ENCODE data around the gene YTHDC2. TPM values are rescaled to one million over a fixed set of nuclear protein-coding genes. Genes with fewer than 3 reads are reported as not detected.

YTHDC2 gene
- total and polyA plus RNA-seq, 2 of the 13 experiments (the other 11 are each of a cell fraction or from before 2014, with no cell fraction given): 6.7 to 17.8 TPM

DNA sequence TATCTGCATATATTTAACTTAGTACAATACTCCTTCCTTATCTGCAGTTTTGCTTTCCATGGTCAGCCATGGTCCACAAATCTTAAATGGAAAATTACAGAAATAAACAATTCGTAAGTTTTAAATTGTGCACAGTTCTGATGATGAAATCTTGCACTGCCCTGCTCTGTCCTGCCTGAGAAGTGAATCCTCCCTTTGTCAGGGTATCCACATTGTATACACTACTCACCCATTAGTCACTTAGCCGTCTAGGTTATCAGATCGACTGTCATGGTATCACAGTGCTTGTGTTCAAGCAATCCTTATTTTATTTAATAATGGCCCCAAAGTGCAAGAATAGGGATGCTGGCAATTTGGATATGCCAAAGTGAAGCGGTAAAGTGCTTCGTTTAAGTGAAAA is 8.3 kb upstream of the YTHDC2 start:
- Histone ChIP-seq H3K27ac (ENCODE audit: extremely low read length, insufficient read depth, low read length) (no peak overlapping the region), H3K9ac (ENCODE audit: insufficient read depth, low read depth, low read length) (no peak overlapping the region), H3K4me3 (replicated peaks in 1 of 3; ENCODE audit: insufficient read depth in 1 of 3, low read depth in 2 of 3, low read length in 3 of 3) (no peak overlapping the region), H4K20me1 (ENCODE audit: insufficient read depth, low read length) (no peaks in the 10 kb centered on the region), H3K4me2 (ENCODE audit: low read depth, low read length) (no peak overlapping the region), H3K27me3 (ENCODE audit: control insufficient read depth in 1 of 2, insufficient read depth in 2 of 2, low read length in 2 of 2) (no peaks in the 10 kb centered on the region; a peak in 2 of 5 replicates), H3K79me2 (ENCODE audit: insufficient read depth, low read length) (no peaks in the 10 kb centered on the region), H3K36me3 (replicated peaks in 1 of 2; ENCODE audit: control insufficient read depth in 1 of 2, insufficient read depth in 2 of 2, low read length in 2 of 2) (no peaks in the 10 kb centered on the region), H3K9me3 (ENCODE audit: low read length) (no peaks in the 10 kb centered on the region), H2AFZ (ENCODE audit: low read length) (no peak overlapping the region), H3K4me1 (ENCODE audit: insufficient read depth, low read length) (no peaks in the 10 kb centered on the region)
- BruUV-seq (replicated peaks): no TSS peak
- no peak for FAIRE-seq
- intact Hi-C loops (cut with micrococcal nuclease; ENCODE audit: unreplicated experiment) (no loop called here), in situ Hi-C loops (cut with HindIII; ENCODE audit: extremely low pct_ligation_motif_present, low pct_unique_long_range_greater_than_20kb) (loop anchor here (25.0 kb wide), 1 partner anchor 468 kb away; no protein-coding TSS in a partner anchor)
- CTCF ChIA-PET (ENCODE audit: low intra/inter-chr PET ratio, low total read pairs): no interaction called here
- DNase-seq (ENCODE audit: low spot score): peak; percentile 25
- POLR2A ChIA-PET: no interaction called here
- WGBS (ENCODE audit: low lambda C conversion rate): 20% methylated on average over 5 of the region's 5 CpGs
- TF ChIP-seq CEBPB (IDR thresholded peaks at IDR 0.05; ENCODE audit: borderline replicate concordance, low read depth, low read length) (peak; percentile 15; the same call in 1 of the 2 replicates), FOSL2 (CRISPR knock-in tag; IDR thresholded peaks at IDR 0.05) (peak; percentile 56; the same call in 1 of the 2 replicates), PITX1 (CRISPR knock-in tag; IDR thresholded peaks at IDR 0.05) (no peak), NPAS2 (CRISPR knock-in tag; IDR thresholded peaks at IDR 0.05; ENCODE audit: borderline replicate concordance) (no peak), SOX13 (IDR thresholded peaks at IDR 0.05) (no peak), SOX13 (CRISPR knock-in tag; conservative IDR thresholded peaks at IDR 0.05 in 1 of 2, IDR thresholded peaks at IDR 0.05 in 1 of 2) (0 out of 4 replicates have a peak, but pooled peaks of 1 of the 2 experiments have one; percentile 12), GFI1 (CRISPR knock-in tag; IDR thresholded peaks at IDR 0.05; ENCODE audit: borderline replicate concordance) (no peak)
- TF ChIP-seq, protein P1, sequence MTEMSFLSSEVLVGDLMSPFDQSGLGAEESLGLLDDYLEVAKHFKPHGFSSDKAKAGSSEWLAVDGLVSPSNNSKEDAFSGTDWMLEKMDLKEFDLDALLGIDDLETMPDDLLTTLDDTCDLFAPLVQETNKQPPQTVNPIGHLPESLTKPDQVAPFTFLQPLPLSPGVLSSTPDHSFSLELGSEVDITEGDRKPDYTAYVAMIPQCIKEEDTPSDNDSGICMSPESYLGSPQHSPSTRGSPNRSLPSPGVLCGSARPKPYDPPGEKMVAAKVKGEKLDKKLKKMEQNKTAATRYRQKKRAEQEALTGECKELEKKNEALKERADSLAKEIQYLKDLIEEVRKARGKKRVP (CRISPR knock-in tag; IDR thresholded peaks at IDR 0.05): peak in 1 of 2 experiments; percentile 50; a peak in 1 of 4 replicates
- ATAC-seq: peak; percentile 62; the same call in 2 of the 3 replicates

DNA sequence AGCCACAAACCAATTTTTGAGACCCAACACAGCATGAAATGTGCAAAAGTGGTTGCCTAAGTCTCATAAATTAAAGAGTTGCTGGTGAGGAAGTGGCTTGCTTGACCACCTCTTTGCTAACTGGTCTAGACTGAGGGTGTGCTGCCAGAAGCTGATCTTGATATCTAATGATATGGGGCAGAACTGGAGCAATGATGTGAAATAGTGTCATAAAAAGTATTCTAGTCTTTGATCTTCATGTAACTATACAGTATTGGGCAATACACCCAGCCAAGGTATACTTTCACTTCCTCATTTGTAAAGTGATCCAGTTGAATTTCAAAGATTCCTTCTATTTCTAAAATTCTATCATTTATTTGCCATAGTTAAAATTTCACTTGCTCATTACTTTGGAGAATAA is 5.9 kb upstream of the YTHDC2 start:
- ATAC-seq (no peak), DNase-seq (ENCODE audit: low spot score) (no peak), FAIRE-seq (no peak)
- CTCF ChIA-PET (ENCODE audit: low intra/inter-chr PET ratio, low total read pairs): no interaction called here
- POLR2A ChIA-PET: no interaction called here
- Histone ChIP-seq H3K9me3 (ENCODE audit: low read length) (no peaks in the 10 kb centered on the region), H3K4me2 (ENCODE audit: low read depth, low read length) (no peak overlapping the region), H3K79me2 (ENCODE audit: insufficient read depth, low read length) (no peaks in the 10 kb centered on the region), H3K4me1 (ENCODE audit: insufficient read depth, low read length) (peaks cover 10% of the 10 kb centered on the region), H3K9ac (ENCODE audit: insufficient read depth, low read depth, low read length) (no peak overlapping the region), H3K36me3 (replicated peaks in 1 of 2; ENCODE audit: control insufficient read depth in 1 of 2, insufficient read depth in 2 of 2, low read length in 2 of 2) (no peaks in the 10 kb centered on the region), H3K27me3 (ENCODE audit: control insufficient read depth in 1 of 2, insufficient read depth in 2 of 2, low read length in 2 of 2) (no peaks in the 10 kb centered on the region; a peak in 2 of 5 replicates), H2AFZ (ENCODE audit: low read length) (no peak overlapping the region), H3K4me3 (replicated peaks in 1 of 3; ENCODE audit: insufficient read depth in 1 of 3, low read depth in 2 of 3, low read length in 3 of 3) (no peak overlapping the region), H3K27ac (ENCODE audit: extremely low read length, insufficient read depth, low read length) (no peak overlapping the region), H4K20me1 (ENCODE audit: insufficient read depth, low read length) (no peaks in the 10 kb centered on the region)
- in situ Hi-C loops (cut with HindIII; ENCODE audit: extremely low pct_ligation_motif_present, low pct_unique_long_range_greater_than_20kb): loop anchor here (25.0 kb wide), 1 partner anchor 470 kb away; no protein-coding TSS in a partner anchor
- intact Hi-C loops (cut with micrococcal nuclease; ENCODE audit: unreplicated experiment): no loop called here
- BruUV-seq (replicated peaks): no TSS peak
- TF ChIP-seq, protein P2, sequence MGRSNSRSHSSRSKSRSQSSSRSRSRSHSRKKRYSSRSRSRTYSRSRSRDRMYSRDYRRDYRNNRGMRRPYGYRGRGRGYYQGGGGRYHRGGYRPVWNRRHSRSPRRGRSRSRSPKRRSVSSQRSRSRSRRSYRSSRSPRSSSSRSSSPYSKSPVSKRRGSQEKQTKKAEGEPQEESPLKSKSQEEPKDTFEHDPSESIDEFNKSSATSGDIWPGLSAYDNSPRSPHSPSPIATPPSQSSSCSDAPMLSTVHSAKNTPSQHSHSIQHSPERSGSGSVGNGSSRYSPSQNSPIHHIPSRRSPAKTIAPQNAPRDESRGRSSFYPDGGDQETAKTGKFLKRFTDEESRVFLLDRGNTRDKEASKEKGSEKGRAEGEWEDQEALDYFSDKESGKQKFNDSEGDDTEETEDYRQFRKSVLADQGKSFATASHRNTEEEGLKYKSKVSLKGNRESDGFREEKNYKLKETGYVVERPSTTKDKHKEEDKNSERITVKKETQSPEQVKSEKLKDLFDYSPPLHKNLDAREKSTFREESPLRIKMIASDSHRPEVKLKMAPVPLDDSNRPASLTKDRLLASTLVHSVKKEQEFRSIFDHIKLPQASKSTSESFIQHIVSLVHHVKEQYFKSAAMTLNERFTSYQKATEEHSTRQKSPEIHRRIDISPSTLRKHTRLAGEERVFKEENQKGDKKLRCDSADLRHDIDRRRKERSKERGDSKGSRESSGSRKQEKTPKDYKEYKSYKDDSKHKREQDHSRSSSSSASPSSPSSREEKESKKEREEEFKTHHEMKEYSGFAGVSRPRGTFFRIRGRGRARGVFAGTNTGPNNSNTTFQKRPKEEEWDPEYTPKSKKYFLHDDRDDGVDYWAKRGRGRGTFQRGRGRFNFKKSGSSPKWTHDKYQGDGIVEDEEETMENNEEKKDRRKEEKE (IDR thresholded peaks at IDR 0.05): no peak
- TF ChIP-seq SNRNP70 (IDR thresholded peaks at IDR 0.05; ENCODE audit: low read depth, low read length) (no peak), ZNF263 (CRISPR knock-in tag; IDR thresholded peaks at IDR 0.05) (no peak), ZNF136 (CRISPR knock-in tag; IDR thresholded peaks at IDR 0.05; ENCODE audit: low read depth) (no peak)
- TF ChIP-seq, protein P3, sequence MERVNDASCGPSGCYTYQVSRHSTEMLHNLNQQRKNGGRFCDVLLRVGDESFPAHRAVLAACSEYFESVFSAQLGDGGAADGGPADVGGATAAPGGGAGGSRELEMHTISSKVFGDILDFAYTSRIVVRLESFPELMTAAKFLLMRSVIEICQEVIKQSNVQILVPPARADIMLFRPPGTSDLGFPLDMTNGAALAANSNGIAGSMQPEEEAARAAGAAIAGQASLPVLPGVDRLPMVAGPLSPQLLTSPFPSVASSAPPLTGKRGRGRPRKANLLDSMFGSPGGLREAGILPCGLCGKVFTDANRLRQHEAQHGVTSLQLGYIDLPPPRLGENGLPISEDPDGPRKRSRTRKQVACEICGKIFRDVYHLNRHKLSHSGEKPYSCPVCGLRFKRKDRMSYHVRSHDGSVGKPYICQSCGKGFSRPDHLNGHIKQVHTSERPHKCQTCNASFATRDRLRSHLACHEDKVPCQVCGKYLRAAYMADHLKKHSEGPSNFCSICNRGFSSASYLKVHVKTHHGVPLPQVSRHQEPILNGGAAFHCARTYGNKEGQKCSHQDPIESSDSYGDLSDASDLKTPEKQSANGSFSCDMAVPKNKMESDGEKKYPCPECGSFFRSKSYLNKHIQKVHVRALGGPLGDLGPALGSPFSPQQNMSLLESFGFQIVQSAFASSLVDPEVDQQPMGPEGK (CRISPR knock-in tag; IDR thresholded peaks at IDR 0.05): no peak

Data from HepG2 (cell line).